BE2C (cell line): ENCODE results near the gene LTBP2.

Experiments used
- DNase-seq: peaks from one replicate; pipeline ENCODE4 v3.0.0-alpha.2; 2020
- H3K27me3 ChIP-seq: fragments of 250-450 bp; sonication (Bioruptor Pico); 2 replicates; pipeline ENCODE4 v1.5.1; 2020; ENCODE audit warnings: mild to moderate bottlenecking
- H3K36me3 ChIP-seq: fragments of 250-450 bp; sonication (Bioruptor Pico); 2 replicates; pipeline ENCODE4 v1.5.1; 2020; ENCODE audit warnings: mild to moderate bottlenecking
- H3K4me1 ChIP-seq: fragments of 250-450 bp; sonication (Bioruptor Pico); 2 replicates; pipeline ENCODE4 v1.5.1; 2020
- H3K4me3 ChIP-seq: 2 replicates; pipeline ENCODE4 v1.5.1; 2011; ENCODE audit warnings: low read depth, low read length
- H3K9me3 ChIP-seq: fragments of 250-450 bp; sonication (Bioruptor Pico); 2 replicates; pipeline ENCODE4 v1.5.1; 2020
- TF ChIP-seq, protein P1 (sequence below): IDR thresholded peaks from 2 replicates; pipeline ENCODE4 v1.5.1; 2012; ENCODE audit warnings: mild to moderate bottlenecking, low read depth, low read length

The LTBP2 gene

GRCh38 chr14:74546416-74546815 is 65.6 kb downstream of the LTBP2 start:
- Histone ChIP-seq H3K4me3 (no peak overlapping the region), H3K4me1 (no peaks in the 10 kb centered on the region), H3K27me3 (no peaks in the 10 kb centered on the region; the same call in 1 of the 2 replicates), H3K9me3 (no peaks in the 10 kb centered on the region), H3K36me3 (no peaks in the 10 kb centered on the region)
- TF ChIP-seq, protein P1, sequence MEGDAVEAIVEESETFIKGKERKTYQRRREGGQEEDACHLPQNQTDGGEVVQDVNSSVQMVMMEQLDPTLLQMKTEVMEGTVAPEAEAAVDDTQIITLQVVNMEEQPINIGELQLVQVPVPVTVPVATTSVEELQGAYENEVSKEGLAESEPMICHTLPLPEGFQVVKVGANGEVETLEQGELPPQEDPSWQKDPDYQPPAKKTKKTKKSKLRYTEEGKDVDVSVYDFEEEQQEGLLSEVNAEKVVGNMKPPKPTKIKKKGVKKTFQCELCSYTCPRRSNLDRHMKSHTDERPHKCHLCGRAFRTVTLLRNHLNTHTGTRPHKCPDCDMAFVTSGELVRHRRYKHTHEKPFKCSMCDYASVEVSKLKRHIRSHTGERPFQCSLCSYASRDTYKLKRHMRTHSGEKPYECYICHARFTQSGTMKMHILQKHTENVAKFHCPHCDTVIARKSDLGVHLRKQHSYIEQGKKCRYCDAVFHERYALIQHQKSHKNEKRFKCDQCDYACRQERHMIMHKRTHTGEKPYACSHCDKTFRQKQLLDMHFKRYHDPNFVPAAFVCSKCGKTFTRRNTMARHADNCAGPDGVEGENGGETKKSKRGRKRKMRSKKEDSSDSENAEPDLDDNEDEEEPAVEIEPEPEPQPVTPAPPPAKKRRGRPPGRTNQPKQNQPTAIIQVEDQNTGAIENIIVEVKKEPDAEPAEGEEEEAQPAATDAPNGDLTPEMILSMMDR = no peak
- no peak for DNase-seq

DNA sequence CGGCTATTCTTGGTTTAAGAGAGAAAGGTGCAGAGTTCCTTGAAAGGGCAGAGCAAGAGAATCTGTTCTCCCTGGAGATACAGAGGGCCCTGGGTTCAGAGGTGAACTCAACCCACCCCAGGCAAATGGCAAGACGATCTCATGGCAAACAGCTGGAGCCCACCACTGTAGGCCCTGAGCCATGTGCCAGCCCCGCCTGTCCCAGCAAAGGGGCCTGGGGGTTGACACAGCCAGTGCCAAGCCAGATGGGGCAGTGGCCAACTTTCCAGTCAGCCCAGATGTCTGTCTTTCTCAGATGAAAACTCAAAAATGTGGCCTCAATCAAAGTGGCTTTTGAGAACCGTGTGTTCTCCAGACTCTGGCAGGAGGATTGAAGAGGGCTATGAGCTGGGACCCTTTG is 66.7 kb downstream of the LTBP2 start:
- Histone ChIP-seq H3K9me3 (no peaks in the 10 kb centered on the region), H3K4me1 (no peaks in the 10 kb centered on the region), H3K36me3 (no peaks in the 10 kb centered on the region), H3K4me3 (no peak overlapping the region), H3K27me3 (no peaks in the 10 kb centered on the region; the same call in 1 of the 2 replicates)
- no peak for DNase-seq
- TF ChIP-seq, protein P1 = no peak

- TF ChIP-seq, protein P1 = no peak
- no peaks in the 10 kb centered on the region for H3K9me3 ChIP-seq
- no peak for DNase-seq
Observed at GRCh38 chr14:74543771-74544438, 68.1 kb downstream of the LTBP2 start.

GRCh38 chr14:74542056-74542685 is 69.9 kb downstream of the LTBP2 start:
- Histone ChIP-seq H3K4me3 (no peak overlapping the region), H3K4me1 (no peaks in the 10 kb centered on the region), H3K36me3 (no peaks in the 10 kb centered on the region), H3K27me3 (no peaks in the 10 kb centered on the region; the same call in 1 of the 2 replicates), H3K9me3 (no peaks in the 10 kb centered on the region)
- TF ChIP-seq, protein P1 = no peak
- no peak for DNase-seq

More at GRCh38 chr14:74543771-74544438, 68.1 kb downstream of the LTBP2 start:
- no peaks in the 10 kb centered on the region; the same call in 1 of the 2 replicates for H3K27me3 ChIP-seq
- H3K36me3 ChIP-seq = no peaks in the 10 kb centered on the region
- no peak overlapping the region for H3K4me3 ChIP-seq
- H3K4me1 ChIP-seq = no peaks in the 10 kb centered on the region

DNA sequence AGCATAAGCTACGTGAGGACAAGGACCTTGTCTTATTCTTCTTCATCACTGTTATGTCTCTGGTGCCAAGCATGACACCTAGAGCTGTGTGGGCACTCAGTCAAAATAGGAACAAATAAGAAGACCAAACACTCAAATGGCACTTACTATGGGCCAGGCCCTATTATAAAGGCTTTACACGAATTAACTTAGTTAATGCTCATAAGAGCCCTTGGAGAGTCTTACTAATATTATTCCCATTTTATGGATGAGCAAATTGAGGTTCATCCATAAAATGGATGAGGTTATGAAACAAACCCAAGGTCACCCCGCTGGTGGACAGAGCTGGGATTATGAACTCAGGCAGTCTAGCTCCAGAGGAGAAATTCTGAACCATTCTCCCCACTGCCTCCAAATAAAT is 70.8 kb downstream of the LTBP2 start:
- Histone ChIP-seq H3K36me3 (no peaks in the 10 kb centered on the region), H3K4me1 (no peaks in the 10 kb centered on the region), H3K27me3 (no peaks in the 10 kb centered on the region; the same call in 1 of the 2 replicates), H3K9me3 (no peaks in the 10 kb centered on the region), H3K4me3 (no peak overlapping the region)
- DNase-seq = no peak
- TF ChIP-seq, protein P1 = no peak

DNA sequence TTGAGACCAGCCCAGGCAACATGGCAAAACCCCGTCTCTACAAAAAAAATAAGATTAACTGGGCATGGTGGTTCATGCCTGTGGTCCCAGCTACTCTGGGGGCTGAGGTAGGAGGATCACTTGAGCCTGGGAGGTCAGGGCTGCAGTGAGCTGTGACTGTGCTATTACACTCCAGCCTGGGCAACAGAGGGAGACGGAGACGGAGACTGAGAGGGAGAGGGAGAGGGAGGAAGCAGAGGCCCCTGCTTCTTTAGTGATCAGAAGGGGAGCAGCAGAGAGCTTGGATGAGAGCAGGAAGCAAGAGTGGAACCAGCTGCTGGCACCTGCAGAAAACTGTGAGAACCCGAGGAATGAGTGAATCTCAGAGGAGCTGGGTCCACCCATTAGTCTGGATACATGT is 72.5 kb downstream of the LTBP2 start:
- DNase-seq = no peak
- no peaks in the 10 kb centered on the region for H3K4me1 ChIP-seq
- TF ChIP-seq, protein P1 = no peak

More for the DNA sequence above, 72.5 kb downstream of the LTBP2 start:
- Histone ChIP-seq H3K9me3 (no peaks in the 10 kb centered on the region), H3K4me3 (no peak overlapping the region), H3K27me3 (no peaks in the 10 kb centered on the region; the same call in 1 of the 2 replicates), H3K36me3 (no peaks in the 10 kb centered on the region)
